GM19455 (cell line): ENCODE measurements around the gene SPATA21.
"Not testable (repeated sequence)": the region's sequence is repeated elsewhere in the genome, so short reads cannot be mapped to it uniquely, and the experiment has no call there.

Source experiments
- ATAC-seq: cut with Tn5 transposase; IDR thresholded peaks from one replicate; pipeline ENCODE4 v1.9.1; 2021; ENCODE audit not compliant: unreplicated experiment

The SPATA21 gene

GRCh38 chr1:16386454-16387113 is 50.6 kb downstream of the SPATA21 start:
- ATAC-seq, result no peak

- ATAC-seq, result no peak
Observed at GRCh38 chr1:16385659-16386453, 51.4 kb downstream of the SPATA21 start.

- no peak for ATAC-seq
Observed at GRCh38 chr1:16383888-16384287, 53.3 kb downstream of the SPATA21 start.

GRCh38 chr1:16380868-16381267 is 56.4 kb downstream of the SPATA21 start:
- no peak for ATAC-seq

GRCh38 chr1:16378443-16378842 is 58.8 kb downstream of the SPATA21 start:
- ATAC-seq, result no peak

- ATAC-seq, result no peak
Observed at GRCh38 chr1:16376971-16377370, 60.3 kb downstream of the SPATA21 start.

GRCh38 chr1:16375521-16376340 is 61.5 kb downstream of the SPATA21 start:
- ATAC-seq, result no peak

GRCh38 chr1:16374266-16374665 is 63.0 kb downstream of the SPATA21 start:
- no peak for ATAC-seq

- no peak for ATAC-seq
Observed at GRCh38 chr1:16372535-16373285, 64.5 kb downstream of the SPATA21 start.

GRCh38 chr1:16371725-16372124 is 65.5 kb downstream of the SPATA21 start:
- ATAC-seq, result no peak

GRCh38 chr1:16369821-16370220 is 67.4 kb downstream of the SPATA21 start:
- no peak for ATAC-seq

GRCh38 chr1:16367968-16368890 is 69.0 kb downstream of the SPATA21 start:
- no peak for ATAC-seq

- peak; percentile 64 for ATAC-seq
Observed at GRCh38 chr1:16367258-16367967, 69.8 kb downstream of the SPATA21 start.

- peak; percentile 80 for ATAC-seq
Observed at GRCh38 chr1:16366722-16367257, 70.4 kb downstream of the SPATA21 start, which contains the start of gene SZRD1. TSS of gene SZRD1 (plus strand) at chr1:16367242. CDS start at chr1:16367258, 16 bp downstream.

GRCh38 chr1:16365146-16365498 is 72.1 kb downstream of the SPATA21 start:
- ATAC-seq, result not testable (repeated sequence)

GRCh38 chr1:16356867-16357266 is 80.4 kb downstream of the SPATA21 start:
- no peak for ATAC-seq

GRCh38 chr1:16354619-16355018 is 82.6 kb downstream of the SPATA21 start:
- no peak for ATAC-seq

GRCh38 chr1:16352842-16353535 is 84.2 kb downstream of the SPATA21 start:
- ATAC-seq, result no peak
